C4-2B (cell line): ENCODE results near the gene KDELR3.

Source experiments
- H3K27ac ChIP-seq: fragments of 450-650 bp; 2 replicates; pipeline ENCODE4 v1.5.1; 2017
- CTCF ChIP-seq: fragments of 450-650 bp; conservative IDR thresholded peaks from 2 replicates; pipeline ENCODE4 v1.5.1; 2017; ENCODE audit warnings: mild to moderate bottlenecking
- ZFX ChIP-seq: fragments of 450-650 bp; IDR thresholded peaks from 2 replicates; pipeline ENCODE4 v1.6.1; 2017

The KDELR3 gene

GRCh38 chr22:38440747-38441350, 27.0 kb upstream of the KDELR3 start:
- no peak overlapping the region for H3K27ac ChIP-seq

GRCh38 chr22:38441620-38442287, 26.1 kb upstream of the KDELR3 start:
- no peak for TF ChIP-seq ZFX
- no peak for TF ChIP-seq CTCF
- no peak overlapping the region for H3K27ac ChIP-seq

More at GRCh38 chr22:38440747-38441350, 27.0 kb upstream of the KDELR3 start:
- no peak for TF ChIP-seq CTCF
- no peak for TF ChIP-seq ZFX

GRCh38 chr22:38442967-38443627, 24.8 kb upstream of the KDELR3 start:
- TF ChIP-seq CTCF, result no peak
- no peak overlapping the region for H3K27ac ChIP-seq

- TF ChIP-seq CTCF, result no peak
- TF ChIP-seq ZFX, result no peak
These were observed 24.0 kb upstream of the KDELR3 start for GRCh38 chr22:38443628-38444521.

GRCh38 chr22:38444783-38445182, 23.1 kb upstream of the KDELR3 start:
- no peak for TF ChIP-seq ZFX
- no peak for TF ChIP-seq CTCF
- H3K27ac ChIP-seq, result no peak overlapping the region

More at GRCh38 chr22:38443628-38444521, 24.0 kb upstream of the KDELR3 start:
- no peak overlapping the region for H3K27ac ChIP-seq

GRCh38 chr22:38446018-38446601, 21.8 kb upstream of the KDELR3 start:
- TF ChIP-seq ZFX, result no peak
- TF ChIP-seq CTCF, result no peak
- no peak overlapping the region for H3K27ac ChIP-seq
